Upper lobe of left lung (tissue), 6 donors: Measurements from ENCODE around the gene LRRC30. TPM values are rescaled to one million over a fixed set of nuclear protein-coding genes. Genes with fewer than 3 reads are reported as not detected.

Experiments used
- ATAC-seq, 2 donors: fragments of 200-7000 bp; cut with Tn5 transposase; one replicate each; pipeline ENCODE4 v1.9.1; 2022; ENCODE audit warnings: mild to moderate bottlenecking in 2 of 2, moderate library complexity in 2 of 2; ENCODE audit not compliant: low FRiP score in 2 of 2
- DNase-seq, 2 donors: peaks; one replicate each; pipeline ENCODE4 v3.0.0-alpha.2; 2019 to 2020
- H3K27ac ChIP-seq, 4 donors: fragments of 200-600 bp; sonication (generic); one replicate each; pipeline ENCODE4 v1.5.1; 2016 to 2019
- H3K27me3 ChIP-seq, 4 donors: fragments of 200-600 bp; sonication (generic); one replicate each; pipeline ENCODE4 v1.5.1; 2017 to 2019
- H3K36me3 ChIP-seq, 4 donors: fragments of 200-600 bp; sonication (generic); one replicate each; pipeline ENCODE4 v1.5.1; 2016 to 2019
- H3K4me1 ChIP-seq, 4 donors: fragments of 200-600 bp; sonication (generic); one replicate each; pipeline ENCODE4 v1.5.1; 2018 to 2019
- H3K4me3 ChIP-seq, 4 donors: fragments of 200-600 bp; sonication (generic); one replicate each; pipeline ENCODE4 v1.5.1; 2017 to 2019; ENCODE audit warnings: mild to moderate bottlenecking in 2 of 4, moderate library complexity in 1 of 4
- H3K9me3 ChIP-seq, 4 donors: fragments of 200-600 bp; sonication (generic); one replicate each; pipeline ENCODE4 v1.5.1; 2018 to 2019
- CTCF ChIP-seq, 6 experiments: fragments of 450-650 bp in 4 of 6; fragments of 200-600 bp in 2 of 6; sonication (generic) in 2 of 6; IDR thresholded peaks; one replicate each; pipeline ENCODE4 v1.5.1; 2016 to 2019; ENCODE audit warnings: antibody characterized with exemption in 6 of 6
- EP300 ChIP-seq, 4 donors: sonication (generic); formaldehyde crosslinking; IDR thresholded peaks; one replicate each; pipeline ENCODE4 v1.5.1; 2017; ENCODE audit warnings: antibody characterized with exemption in 4 of 4, control low read depth in 2 of 4
- POLR2A ChIP-seq, 4 donors: fragments of 450-650 bp; IDR thresholded peaks; one replicate each; pipeline ENCODE4 v1.5.1; 2016 to 2017; ENCODE audit warnings: antibody characterized with exemption in 4 of 4, mild to moderate bottlenecking in 2 of 4
- POLR2AphosphoS5 ChIP-seq, 2 donors: sonication (generic); formaldehyde crosslinking; IDR thresholded peaks; one replicate each; pipeline ENCODE4 v1.5.1; 2017; ENCODE audit warnings: antibody characterized with exemption in 2 of 2
- WGBS, 2 donors: methylation state at CpG; one replicate each; pipeline ENCODE4 v1.1.5; 2017 to 2018; 5-methylcytosine and 5-hydroxymethylcytosine counted together
- total RNA-seq, 6 donors: library from RNA; depleted of rRNA in 4 of 6; stranded (reverse); fragments of >200 nt in 4 of 6; gene quantifications; one replicate each; pipeline versions ENCODE4 v1.1.0 to v1.2.1, GENCODE V29; 2016 to 2021
- donor health status: DM: no; HTN: no; CAD: no; lungs with moderate emphysema.
- donor health status: DM: no; HTN: yes; CAD: no; lungs with severe emphysema.

Gene LRRC30
- total RNA-seq, 6 donors from 2014 or later, result not detected

GRCh38 chr18:7221424-7222155, 9.3 kb upstream of the LRRC30 start:
- DNase-seq (peak in 1 of 2 donors; percentile 49), ATAC-seq (peak; percentile 77 to 78)
- no peak overlapping the region for H3K4me3 ChIP-seq
- H3K4me1 ChIP-seq, result no peaks in the 10 kb centered on the region
- H3K27ac ChIP-seq, result no peak overlapping the region
- no peaks in the 10 kb centered on the region for H3K27me3 ChIP-seq
- no peaks in the 10 kb centered on the region for H3K36me3 ChIP-seq
- H3K9me3 ChIP-seq, result no peaks in the 10 kb centered on the region
- TF ChIP-seq POLR2A (IDR thresholded peaks at IDR 0.05) (no peak), POLR2AphosphoS5 (IDR thresholded peaks at IDR 0.05) (no peak), CTCF (IDR thresholded peaks at IDR 0.05) (peak; percentile 44 to 66 (median 59))
- 46 to 60% methylated on average over 4 to 5 of the region's 5 CpGs for WGBS, 2 donors

DNA sequence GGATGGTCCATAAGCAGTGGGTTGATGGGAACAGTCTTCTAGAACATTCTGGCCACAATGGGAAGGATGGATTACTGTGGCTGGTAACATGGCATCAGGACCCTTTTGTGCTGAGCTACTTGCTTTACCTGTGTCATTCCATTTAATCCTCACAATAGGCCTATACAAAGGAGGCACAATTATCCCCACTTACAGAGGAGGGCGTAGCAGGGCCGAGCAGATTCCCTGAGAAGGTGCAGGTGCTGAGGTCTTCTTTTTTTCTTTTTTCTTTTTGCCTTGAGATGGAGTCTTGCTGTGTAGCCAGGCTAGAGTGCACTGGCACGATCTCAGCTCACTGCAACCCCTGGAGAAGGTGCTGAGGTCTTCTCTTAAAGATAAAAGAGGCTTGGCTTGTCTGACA, 6.7 kb upstream of the LRRC30 start:
- 80 to 100% methylated on average over 2 to 3 of the region's 3 CpGs for WGBS, 2 donors
- Histone ChIP-seq H3K4me1 (no peaks in the 10 kb centered on the region), H3K4me3 (no peak overlapping the region), H3K27me3 (no peaks in the 10 kb centered on the region), H3K27ac (no peak overlapping the region), H3K36me3 (no peaks in the 10 kb centered on the region), H3K9me3 (no peaks in the 10 kb centered on the region)
- TF ChIP-seq EP300 (IDR thresholded peaks at IDR 0.05) (no peak), CTCF (IDR thresholded peaks at IDR 0.05) (no peak), POLR2AphosphoS5 (IDR thresholded peaks at IDR 0.05) (no peak), POLR2A (IDR thresholded peaks at IDR 0.05) (no peak)
- DNase-seq (no peak), ATAC-seq (no peak)

- WGBS, 2 donors, result 72 to 81% methylated on average over 3 of the region's 3 CpGs
- no peaks in the 10 kb centered on the region for H3K36me3 ChIP-seq
- H3K9me3 ChIP-seq, result no peaks in the 10 kb centered on the region
- peaks cover 0 to 4% (median 0%) of the 10 kb centered on the region in 4 donors for H3K4me1 ChIP-seq
- DNase-seq, result no peak
- H3K4me3 ChIP-seq, result no peak overlapping the region
- H3K27me3 ChIP-seq, result no peaks in the 10 kb centered on the region
- no peak for ATAC-seq
- TF ChIP-seq POLR2A (IDR thresholded peaks at IDR 0.05) (no peak), EP300 (IDR thresholded peaks at IDR 0.05) (no peak), POLR2AphosphoS5 (IDR thresholded peaks at IDR 0.05) (no peak), CTCF (IDR thresholded peaks at IDR 0.05) (no peak)
- no peak overlapping the region for H3K27ac ChIP-seq
Observed at GRCh38 chr18:7232218-7232617, 1.3 kb downstream of the LRRC30 start.

DNA sequence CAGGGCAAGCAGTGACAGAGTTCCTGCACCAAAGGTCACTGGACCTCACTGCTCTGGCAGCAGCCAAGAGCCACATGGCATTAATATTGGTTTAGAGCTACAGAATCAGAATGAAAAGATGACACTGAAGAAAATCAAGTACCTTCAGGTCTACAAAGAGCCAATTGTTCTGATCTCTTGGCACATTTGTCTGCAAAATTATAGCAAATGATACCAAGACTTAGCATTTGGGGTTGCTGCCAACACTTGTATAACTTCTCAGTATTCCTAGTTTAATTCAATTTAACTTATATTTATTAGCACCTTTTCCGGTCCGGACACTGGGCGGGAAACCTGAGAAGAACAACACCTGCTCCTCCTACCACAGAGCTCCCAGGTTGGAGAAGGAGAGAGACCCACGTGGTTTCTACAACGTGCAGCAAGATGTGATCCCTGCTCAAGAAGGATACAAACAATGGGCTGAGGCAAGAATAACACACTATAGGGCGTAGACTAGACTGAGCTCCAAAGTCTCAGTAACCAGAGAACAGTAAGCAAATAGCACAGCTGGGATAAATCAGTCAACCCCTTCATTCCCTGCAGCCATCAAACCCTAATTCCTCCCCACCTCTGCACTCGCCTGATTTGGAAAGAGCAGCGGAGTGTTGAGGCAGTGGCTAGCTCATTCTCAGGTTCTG, 2.4 kb downstream of the LRRC30 start:
- DNase-seq, result no peak
- Histone ChIP-seq H3K27me3 (no peaks in the 10 kb centered on the region), H3K36me3 (no peaks in the 10 kb centered on the region), H3K4me1 (peaks cover 0 to 6% (median 2%) of the 10 kb centered on the region in 4 donors), H3K4me3 (no peak overlapping the region), H3K27ac (no peak overlapping the region), H3K9me3 (no peaks in the 10 kb centered on the region)
- 78% methylated on average over 8 of the region's 8 CpGs for WGBS, 2 donors
- ATAC-seq, result no peak
- TF ChIP-seq CTCF (IDR thresholded peaks at IDR 0.05) (no peak), POLR2AphosphoS5 (IDR thresholded peaks at IDR 0.05) (no peak), POLR2A (IDR thresholded peaks at IDR 0.05) (no peak), EP300 (IDR thresholded peaks at IDR 0.05) (no peak)
